H1 (cell line): ENCODE measurements around the gene SLC12A5. TPM values are rescaled to one million over a fixed set of nuclear protein-coding genes. Genes with fewer than 3 reads are reported as not detected.

Experiments
- CTCF ChIA-PET: fragments of 300-600 bp; sonication (Branson Sonifier 250); formaldehyde crosslinking; loops from one replicate; lab custom pipeline; 2021; ENCODE audit not compliant: partially characterized antibody; lab: Charles Lee
- POLR2A ChIA-PET: fragments of 300-600 bp; sonication (Branson Sonifier 250); formaldehyde crosslinking; loops from one replicate; lab custom pipeline; 2021; ENCODE audit warnings: inconsistent platforms; ENCODE audit not compliant: partially characterized antibody; lab: Charles Lee
- DNase-seq, 2 experiments: peaks; one replicate each; pipeline versions ENCODE4 v3.0.0 to v3.0.0-alpha.2; 2010 to 2022; ENCODE audit warnings: low spot score in 2 of 2, low read depth in 1 of 2, mixed read lengths in 1 of 2
- FAIRE-seq: peaks from 2 replicates; lab custom pipeline; 2011; peaks lifted over from hg19 to GRCh38; lab: Jason Lieb, UNC
- H2AFZ ChIP-seq: 2 replicates; pipeline ENCODE4 v1.8.1; 2012; ENCODE audit warnings: low read length, inconsistent platforms
- H2AK5ac ChIP-seq: 2 replicates; pipeline ENCODE4 v1.6.1; 2013; ENCODE audit warnings: low read depth, low read length
- H2BK120ac ChIP-seq: replicated peaks from 2 replicates; pipeline ENCODE3; 2013; ENCODE audit warnings: low read depth, low read length, inconsistent platforms
- H2BK12ac ChIP-seq: 2 replicates; pipeline ENCODE4 v1.6.1; 2013; ENCODE audit warnings: low read depth, low read length
- H2BK15ac ChIP-seq: 2 replicates; pipeline ENCODE4 v1.6.1; 2013; ENCODE audit warnings: low read length
- H2BK20ac ChIP-seq: 2 replicates; pipeline ENCODE4 v1.6.1; 2013; ENCODE audit warnings: low read length
- H2BK5ac ChIP-seq: 2 replicates; pipeline ENCODE4 v1.6.1; 2013; ENCODE audit warnings: low read depth, low read length
- H3K14ac ChIP-seq: 2 replicates; pipeline ENCODE4 v1.6.1; 2013; ENCODE audit warnings: inconsistent platforms; ENCODE audit not compliant: insufficient read length
- H3K18ac ChIP-seq: 2 replicates; pipeline ENCODE4 v1.6.1; 2013; ENCODE audit warnings: low read length; ENCODE audit errors: extremely low read depth
- H3K23ac ChIP-seq: 2 replicates; pipeline ENCODE4 v1.6.1; 2013; ENCODE audit warnings: inconsistent platforms; ENCODE audit not compliant: insufficient read length
- H3K23me2 ChIP-seq: 2 replicates; pipeline ENCODE4 v1.6.1; 2013; ENCODE audit warnings: low read depth, low read length
- H3K27ac ChIP-seq: 2 replicates; pipeline ENCODE4 v1.6.1; 2011; ENCODE audit warnings: low read depth, low read length, inconsistent platforms
- H3K27me3 ChIP-seq, 4 experiments: replicated peaks in 1 of 4; 1 replicate in 1 of 4; 2 replicates in 3 of 4; pipeline versions ENCODE4 v1.6.1 to v1.8.1; 2011 to 2013; ENCODE audit warnings: low read length in 3 of 4, mild to moderate bottlenecking in 3 of 4, inconsistent platforms in 2 of 4, mixed read lengths in 2 of 4, moderate library complexity in 1 of 4; ENCODE audit not compliant: control insufficient read depth in 3 of 4, insufficient read depth in 3 of 4; ENCODE audit errors: extremely low read depth in 1 of 4
- H3K36me3 ChIP-seq, 4 experiments: 2 replicates each; pipeline versions ENCODE4 v1.6.1 to v1.8.1; 2011 to 2013; ENCODE audit warnings: mild to moderate bottlenecking in 4 of 4, low read length in 3 of 4, moderate library complexity in 2 of 4, control low read depth in 1 of 4, inconsistent platforms in 1 of 4; ENCODE audit not compliant: insufficient read depth in 4 of 4, control insufficient read depth in 2 of 4
- H3K4ac ChIP-seq: replicated peaks from 2 replicates; pipeline ENCODE3; 2013; ENCODE audit warnings: low read length, low read depth, mixed read lengths, inconsistent platforms; ENCODE audit not compliant: insufficient read length
- H3K4me1 ChIP-seq, 4 experiments: replicated peaks in 1 of 4; 1 replicate in 1 of 4; 2 replicates in 3 of 4; pipeline versions ENCODE4 v1.6.1 to v1.8.1; 2011 to 2013; ENCODE audit warnings: low read length in 3 of 4, inconsistent platforms in 2 of 4, mixed read lengths in 1 of 4; ENCODE audit not compliant: insufficient read depth in 4 of 4, control insufficient read depth in 3 of 4
- H3K4me2 ChIP-seq, 2 experiments: 2 replicates each; pipeline versions ENCODE4 v1.6.1 to v1.8.1; 2011 to 2013; ENCODE audit warnings: low read depth in 2 of 2, low read length in 2 of 2, control low read depth in 1 of 2, inconsistent platforms in 1 of 2, mild to moderate bottlenecking in 1 of 2; ENCODE audit not compliant: insufficient read depth in 1 of 2
- H3K4me3 ChIP-seq, 4 experiments: fragments of 200-600, 300-600 bp in 1 of 4; sonication (generic), shearing (Covaris generic), sonication (Bioruptor Twin) in 1 of 4; 2 replicates each; pipeline versions ENCODE4 v1.5.1 to v1.8.1; 2011 to 2016; ENCODE audit warnings: low read length in 4 of 4, low read depth in 3 of 4, control low read depth in 2 of 4, inconsistent platforms in 2 of 4, mild to moderate bottlenecking in 2 of 4, mixed read lengths in 1 of 4, moderate library complexity in 1 of 4; ENCODE audit not compliant: insufficient read depth in 2 of 4; ENCODE audit errors: extremely low read depth in 1 of 4
- H3K56ac ChIP-seq: replicated peaks from 2 replicates; pipeline ENCODE3; 2013; ENCODE audit warnings: low read depth, mild to moderate bottlenecking, mixed read lengths, low read length, inconsistent platforms; ENCODE audit not compliant: insufficient read length
- H3K79me1 ChIP-seq: 2 replicates; pipeline ENCODE4 v1.6.1; 2013; ENCODE audit warnings: low read depth, low read length, control low read depth
- H3K79me2 ChIP-seq, 2 experiments: 2 replicates each; pipeline versions ENCODE4 v1.6.1 to v1.8.1; 2012 to 2013; ENCODE audit warnings: low read length in 2 of 2, mild to moderate bottlenecking in 2 of 2, inconsistent platforms in 1 of 2; ENCODE audit not compliant: insufficient read depth in 2 of 2, control insufficient read depth in 1 of 2
- H3K9ac ChIP-seq, 4 experiments: replicated peaks in 1 of 4; 1 replicate in 1 of 4; 2 replicates in 3 of 4; pipeline versions ENCODE4 v1.6.1 to v1.8.1; 2011 to 2013; ENCODE audit warnings: low read depth in 3 of 4, low read length in 3 of 4, control low read depth in 2 of 4, mild to moderate bottlenecking in 2 of 4, moderate library complexity in 2 of 4, inconsistent platforms in 1 of 4; ENCODE audit errors: extremely low read depth in 1 of 4
- H3K9me3 ChIP-seq, 2 experiments: 2 replicates each; pipeline versions ENCODE4 v1.6.1 to v1.8.1; 2012 to 2013; ENCODE audit warnings: mild to moderate bottlenecking in 2 of 2, moderate library complexity in 2 of 2, control low read depth in 1 of 2, inconsistent platforms in 1 of 2, low read depth in 1 of 2, low read length in 1 of 2, mixed read lengths in 1 of 2; ENCODE audit not compliant: insufficient read depth in 2 of 2
- H4K20me1 ChIP-seq, 2 experiments: replicated peaks in 1 of 2; 2 replicates each; pipeline versions ENCODE3 to v1.8.1; 2011 to 2013; ENCODE audit warnings: inconsistent platforms in 2 of 2, low read length in 2 of 2, mild to moderate bottlenecking in 1 of 2; ENCODE audit not compliant: insufficient read depth in 2 of 2, control insufficient read depth in 1 of 2
- H4K5ac ChIP-seq: 2 replicates; pipeline ENCODE4 v1.6.1; 2013; ENCODE audit warnings: low read length, low read depth, mixed read lengths, inconsistent platforms; ENCODE audit not compliant: insufficient read length
- H4K8ac ChIP-seq: 2 replicates; pipeline ENCODE4 v1.8.0; 2013; ENCODE audit warnings: mild to moderate bottlenecking, moderate library complexity, low read length, inconsistent platforms; ENCODE audit not compliant: insufficient read depth; ENCODE audit errors: extremely low read depth
- H4K91ac ChIP-seq: replicated peaks from 2 replicates; pipeline ENCODE3; 2013; ENCODE audit warnings: low read length, mixed read lengths, inconsistent platforms; ENCODE audit not compliant: insufficient read length
- HDAC2 ChIP-seq, 2 experiments: fragments of 300-600 bp in 1 of 2; sonication (generic) in 1 of 2; IDR thresholded peaks; 2 replicates each; pipeline ENCODE4 v1.6.1; 2011 to 2012; ENCODE audit warnings: low read depth in 2 of 2, low read length in 2 of 2, mild to moderate bottlenecking in 2 of 2, moderate library complexity in 2 of 2, borderline replicate concordance in 1 of 2, inconsistent platforms in 1 of 2
- JUN ChIP-seq: IDR thresholded peaks from 2 replicates; pipeline ENCODE4 v1.6.1; 2011; ENCODE audit warnings: low read depth, mild to moderate bottlenecking, improper control_type of control experiment, low read length
- KDM1A ChIP-seq: fragments of 200-600, 300-600 bp; sonication (generic); IDR thresholded peaks from 2 replicates; pipeline ENCODE4 v1.7.1; 2016; ENCODE audit warnings: mild to moderate bottlenecking, low read length, borderline replicate concordance
- KDM5A ChIP-seq: fragments of 200-600 bp; IDR thresholded peaks from 2 replicates; pipeline ENCODE4 v1.7.1; 2012; ENCODE audit warnings: mild to moderate bottlenecking, low read length, inconsistent platforms, mixed read lengths
- MAFK ChIP-seq: IDR thresholded peaks from 2 replicates; pipeline ENCODE4 v1.6.1; 2012; ENCODE audit warnings: low read depth, mild to moderate bottlenecking, improper control_type of control experiment, low read length
- NANOG ChIP-seq: IDR thresholded peaks from 2 replicates; pipeline ENCODE4 v1.6.1; 2011; ENCODE audit warnings: low read length, low read depth, mild to moderate bottlenecking, inconsistent platforms; ENCODE audit not compliant: insufficient read depth, poor library complexity, severe bottlenecking
- POU5F1 ChIP-seq: IDR thresholded peaks from 2 replicates; pipeline ENCODE4 v1.6.1; 2011; ENCODE audit warnings: low read depth, mild to moderate bottlenecking, low read length, moderate library complexity
- SIRT6 ChIP-seq: IDR thresholded peaks from one replicate; pipeline ENCODE4 v1.7.1; 2012; ENCODE audit warnings: low read length, inconsistent platforms
- SRF ChIP-seq: IDR thresholded peaks from 2 replicates; pipeline ENCODE4 v1.6.1; 2011; ENCODE audit warnings: mild to moderate bottlenecking, low read depth, low read length, moderate library complexity
- TBP ChIP-seq: IDR thresholded peaks from 2 replicates; pipeline ENCODE4 v1.6.1; 2011; ENCODE audit warnings: low read depth, low read length, improper control_type of control experiment
- WGBS, 2 experiments: shearing (Covaris generic) in 1 of 2; methylation state at CpG; one replicate each; pipeline versions ENCODE4 v1.1.6 to v1.1.7; 2013 to 2015; ENCODE audit warnings: low lambda C conversion rate in 2 of 2, mixed read lengths in 2 of 2, inconsistent platforms in 1 of 2, low coverage in 1 of 2, missing lambda C conversion rate in 1 of 2; ENCODE audit not compliant: insufficient replicate concordance in 2 of 2, insufficient coverage in 1 of 2, insufficient read length in 1 of 2; ENCODE audit errors: extremely low coverage in 1 of 2, missing lambda C conversion rate in 1 of 2; 5-methylcytosine and 5-hydroxymethylcytosine counted together
- polyA plus RNA-seq, 7 experiments: library from polyadenylated mRNA; depleted of rRNA in 3 of 7; stranded (reverse) in 5 of 7; unstranded in 2 of 7; fragments of >200 nt in 5 of 7; fragments of 200-250 nt in 2 of 7; gene quantifications; 1 replicate in 5 of 7; 2 replicates in 1 of 7; 4 replicates in 1 of 7; pipeline versions ENCODE4 v1.2.1 to v1.2.3, GENCODE V29; 2011 to 2013; ENCODE audit warnings: missing spikeins in 2 of 7, mixed read lengths in 2 of 7
- total RNA-seq: library from RNA; stranded (reverse); fragmentation: NEBNext Ultra II Directional; extraction: Animal tissue kit (Norgen Biotek cat#: 25700); gene quantifications from 2 replicates; pipeline ENCODE4 v1.2.1, GENCODE V29; 2021
- TF ChIP-seq, protein P1 (sequence below): IDR thresholded peaks from 2 replicates; pipeline ENCODE4 v1.6.1; 2011; ENCODE audit warnings: low read length, improper control_type of control experiment
- TF ChIP-seq, protein P2 (sequence below): IDR thresholded peaks from 2 replicates; pipeline ENCODE4 v1.6.1; 2012; ENCODE audit warnings: inconsistent platforms

Gene SLC12A5
- total and polyA plus RNA-seq, 2 of the 8 experiments (the other 6 are each of a cell fraction or from before 2014, with no cell fraction given): 1.9 to 7.3 TPM

DNA sequence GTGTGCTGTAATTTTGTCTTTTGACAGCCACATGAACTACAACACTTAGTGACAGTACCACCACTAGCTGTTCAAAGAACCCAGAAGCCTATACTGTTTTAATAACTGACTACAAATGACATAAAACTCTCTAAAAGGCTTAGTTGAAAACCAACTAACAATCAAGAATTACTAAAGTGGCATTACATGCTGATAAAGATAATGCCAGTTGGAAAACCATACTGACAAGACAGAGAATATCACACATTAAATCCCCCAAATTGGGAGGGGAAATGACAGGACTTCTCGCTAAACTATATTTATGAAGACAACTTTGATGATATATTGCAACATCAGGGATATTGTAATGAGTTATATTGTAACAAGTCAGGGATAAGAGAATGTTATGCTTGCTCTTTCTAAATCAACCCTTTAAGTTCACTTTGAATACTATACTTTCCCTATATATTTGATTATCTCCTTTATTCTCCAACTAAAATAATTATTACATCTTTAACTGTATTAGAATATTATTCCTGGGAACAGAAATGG lies 54.6 kb downstream of the SLC12A5 start:
- H3K23ac ChIP-seq: no peak overlapping the region
- peaks cover 0 to 6% (median 2%) of the 10 kb centered on the region in 4 experiments; a peak in 4 of 7 replicates for H3K4me1 ChIP-seq
- no peak overlapping the region for H4K91ac ChIP-seq
- CTCF ChIA-PET: interaction anchor here (1.2 to 1.8 kb wide), 3 partner anchors 26 to 113 kb away, joined by 4 to 7 read pairs (median 7); no protein-coding TSS in a partner anchor
- H4K20me1 ChIP-seq: peaks cover 9 to 13% of the 10 kb centered on the region in 2 experiments
- no peak for DNase-seq
- no peak overlapping the region for H2BK20ac ChIP-seq
- H3K79me1 ChIP-seq: peaks cover 7% of the 10 kb centered on the region; the same call in 1 of the 2 replicates
- H3K4me3 ChIP-seq: no peak overlapping the region
- no peaks in the 10 kb centered on the region for H3K9me3 ChIP-seq
- H3K14ac ChIP-seq: no peak overlapping the region
- H4K5ac ChIP-seq: no peak overlapping the region
- H3K27me3 ChIP-seq: no peaks in the 10 kb centered on the region
- H2AFZ ChIP-seq: no peak overlapping the region
- H3K56ac ChIP-seq: no peak overlapping the region
- no peak overlapping the region for H4K8ac ChIP-seq
- H3K27ac ChIP-seq: no peak overlapping the region
- no peaks in the 10 kb centered on the region; the same call in 1 of the 2 replicates for H3K23me2 ChIP-seq
- H3K4me2 ChIP-seq: no peak overlapping the region
- peaks cover 13 to 99% of the 10 kb centered on the region in 2 experiments for H3K79me2 ChIP-seq
- no peak overlapping the region for H2BK12ac ChIP-seq
- no peak for FAIRE-seq
- 85% methylated on average over 1 of the region's 1 CpG; no CpG with 5 or more reads in 1 of the 2 experiments for WGBS, 2 experiments
- no peak overlapping the region for H3K18ac ChIP-seq
- H2BK5ac ChIP-seq: no peak overlapping the region
- no peak overlapping the region for H2BK120ac ChIP-seq
- H2AK5ac ChIP-seq: no peak overlapping the region
- H2BK15ac ChIP-seq: no peak overlapping the region
- POLR2A ChIA-PET: interaction anchor here (1.5 kb wide), 1 partner anchor 9 kb away, joined by 4 read pairs; no protein-coding TSS in a partner anchor
- no peak overlapping the region for H3K9ac ChIP-seq
- H3K36me3 ChIP-seq: peaks cover 0 to 10% (median 0%) of the 10 kb centered on the region in 4 experiments; a peak in 1 of 8 replicates
- H3K4ac ChIP-seq: no peak overlapping the region
- TF ChIP-seq JUN (no peak), SRF (no peak), POU5F1 (no peak), NANOG (no peak), KDM5A (no peak), HDAC2 (IDR thresholded peaks at IDR 0.05; ENCODE audit: borderline replicate concordance in 1 of 2, low read depth in 2 of 2, low read length in 2 of 2) (no peak), SIRT6 (no peak), MAFK (no peak), TBP (no peak), KDM1A (no peak)
- TF ChIP-seq, protein P1, sequence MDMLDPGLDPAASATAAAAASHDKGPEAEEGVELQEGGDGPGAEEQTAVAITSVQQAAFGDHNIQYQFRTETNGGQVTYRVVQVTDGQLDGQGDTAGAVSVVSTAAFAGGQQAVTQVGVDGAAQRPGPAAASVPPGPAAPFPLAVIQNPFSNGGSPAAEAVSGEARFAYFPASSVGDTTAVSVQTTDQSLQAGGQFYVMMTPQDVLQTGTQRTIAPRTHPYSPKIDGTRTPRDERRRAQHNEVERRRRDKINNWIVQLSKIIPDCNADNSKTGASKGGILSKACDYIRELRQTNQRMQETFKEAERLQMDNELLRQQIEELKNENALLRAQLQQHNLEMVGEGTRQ: no peak
- TF ChIP-seq, protein P2, sequence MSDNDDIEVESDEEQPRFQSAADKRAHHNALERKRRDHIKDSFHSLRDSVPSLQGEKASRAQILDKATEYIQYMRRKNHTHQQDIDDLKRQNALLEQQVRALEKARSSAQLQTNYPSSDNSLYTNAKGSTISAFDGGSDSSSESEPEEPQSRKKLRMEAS: no peak
